Astrocyte of the cerebellum (primary cell): ENCODE measurements around the gene MC1R.
"Not testable (repeated sequence)": the region's sequence is repeated elsewhere in the genome, so short reads cannot be mapped to it uniquely, and the experiment has no call there.

Source experiments
- DNase-seq: peaks from one replicate; pipeline ENCODE4 v3.0.0-alpha.2; 2011; ENCODE audit warnings: low read depth
- H3K4me3 ChIP-seq: 2 replicates; pipeline ENCODE4 v1.5.1; 2011; ENCODE audit warnings: mild to moderate bottlenecking, low read depth, low read length, moderate library complexity
- in situ Hi-C: cut with HindIII; loops from 2 replicates; pipeline ENCODE4 v1.10.0; 2017; ENCODE audit warnings: low sequenced_read_pairs
- TF ChIP-seq, protein P1 (sequence below): IDR thresholded peaks from 2 replicates; pipeline ENCODE4 v1.5.1; 2012; ENCODE audit warnings: low read length, low read depth, moderate library complexity, mild to moderate bottlenecking; ENCODE audit errors: missing control alignments

Gene MC1R

GRCh38 chr16:89918453-89919347 lies at the start of gene MC1R:
Gene MC1R, plus strand, starts transcription at chr16:89918862. Its CDS starts 397 bp downstream, at chr16:89919259.
- TF ChIP-seq, protein P1, sequence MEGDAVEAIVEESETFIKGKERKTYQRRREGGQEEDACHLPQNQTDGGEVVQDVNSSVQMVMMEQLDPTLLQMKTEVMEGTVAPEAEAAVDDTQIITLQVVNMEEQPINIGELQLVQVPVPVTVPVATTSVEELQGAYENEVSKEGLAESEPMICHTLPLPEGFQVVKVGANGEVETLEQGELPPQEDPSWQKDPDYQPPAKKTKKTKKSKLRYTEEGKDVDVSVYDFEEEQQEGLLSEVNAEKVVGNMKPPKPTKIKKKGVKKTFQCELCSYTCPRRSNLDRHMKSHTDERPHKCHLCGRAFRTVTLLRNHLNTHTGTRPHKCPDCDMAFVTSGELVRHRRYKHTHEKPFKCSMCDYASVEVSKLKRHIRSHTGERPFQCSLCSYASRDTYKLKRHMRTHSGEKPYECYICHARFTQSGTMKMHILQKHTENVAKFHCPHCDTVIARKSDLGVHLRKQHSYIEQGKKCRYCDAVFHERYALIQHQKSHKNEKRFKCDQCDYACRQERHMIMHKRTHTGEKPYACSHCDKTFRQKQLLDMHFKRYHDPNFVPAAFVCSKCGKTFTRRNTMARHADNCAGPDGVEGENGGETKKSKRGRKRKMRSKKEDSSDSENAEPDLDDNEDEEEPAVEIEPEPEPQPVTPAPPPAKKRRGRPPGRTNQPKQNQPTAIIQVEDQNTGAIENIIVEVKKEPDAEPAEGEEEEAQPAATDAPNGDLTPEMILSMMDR = peak; percentile 55
- in situ Hi-C loops = no loop called here
- H3K4me3 ChIP-seq = peak within 1 kb of the TSS; percentile 32
- no peak for DNase-seq

GRCh38 chr16:89869911-89870310 lies 48.8 kb upstream of the MC1R start:
- no peak overlapping the region for H3K4me3 ChIP-seq
- in situ Hi-C loops = no loop called here
- TF ChIP-seq, protein P1 = no peak
- DNase-seq = no peak

- in situ Hi-C loops = no loop called here
- TF ChIP-seq, protein P1 = no peak
- DNase-seq = no peak
- no peak overlapping the region for H3K4me3 ChIP-seq
Measured at GRCh38 chr16:89870440-89870839, 48.2 kb upstream of the MC1R start.

- no peak for DNase-seq
- TF ChIP-seq, protein P1 = no peak
- in situ Hi-C loops = no loop called here
- no peak overlapping the region for H3K4me3 ChIP-seq
Measured at GRCh38 chr16:89871895-89872294, 46.8 kb upstream of the MC1R start.

DNA sequence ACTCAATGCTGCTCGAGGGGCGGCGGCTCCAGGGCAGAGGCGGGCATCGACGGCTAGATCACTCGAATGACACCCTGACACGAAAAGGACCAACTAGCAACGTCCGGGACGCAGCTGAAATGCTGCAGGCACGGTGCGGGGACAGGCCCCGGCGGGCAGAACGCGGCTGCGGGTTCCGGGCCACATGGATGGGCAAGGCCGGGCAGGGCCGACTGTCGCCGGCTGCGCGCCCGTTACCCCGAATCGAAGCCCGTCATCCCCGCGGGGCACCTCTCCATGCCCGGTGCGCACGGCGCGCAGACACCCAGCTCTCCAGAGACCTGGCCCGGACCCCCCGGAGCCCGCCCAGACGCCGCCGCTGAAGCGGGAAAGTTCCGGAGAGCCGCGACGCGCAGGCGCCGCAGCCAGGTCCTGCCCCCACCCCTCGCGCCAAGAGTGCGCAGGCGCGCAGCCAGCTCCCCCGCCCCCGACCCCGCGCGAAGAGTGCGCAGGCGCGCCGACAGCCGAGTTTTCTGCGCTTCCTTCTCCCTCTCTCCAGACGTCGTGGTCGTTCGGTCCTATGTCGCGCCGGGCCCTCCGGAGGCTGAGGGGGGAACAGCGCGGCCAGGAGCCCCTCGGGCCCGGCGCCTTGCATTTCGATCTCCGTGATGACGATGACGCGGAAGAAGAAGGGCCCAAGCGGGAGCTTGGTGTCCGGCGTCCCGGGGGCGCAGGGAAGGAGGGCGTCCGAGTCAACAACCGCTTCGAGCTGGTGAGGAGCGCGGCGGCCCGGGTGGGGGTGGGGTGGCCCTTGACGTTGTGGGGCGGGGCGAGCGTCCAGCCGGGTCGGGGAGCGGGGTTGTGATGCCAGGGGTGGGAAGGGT lies 45.3 kb upstream of the MC1R start, which contains the start of gene TCF25:
TSS of gene TCF25 (plus strand) at position 484 of the 863 bp plus-strand sequence. CDS start at position 560, 76 bp downstream.
- peak; percentile 60 for DNase-seq
- in situ Hi-C loops = no loop called here
- peak within 1 kb of the TSS; percentile 91 for H3K4me3 ChIP-seq
- TF ChIP-seq, protein P1 = no peak

DNA sequence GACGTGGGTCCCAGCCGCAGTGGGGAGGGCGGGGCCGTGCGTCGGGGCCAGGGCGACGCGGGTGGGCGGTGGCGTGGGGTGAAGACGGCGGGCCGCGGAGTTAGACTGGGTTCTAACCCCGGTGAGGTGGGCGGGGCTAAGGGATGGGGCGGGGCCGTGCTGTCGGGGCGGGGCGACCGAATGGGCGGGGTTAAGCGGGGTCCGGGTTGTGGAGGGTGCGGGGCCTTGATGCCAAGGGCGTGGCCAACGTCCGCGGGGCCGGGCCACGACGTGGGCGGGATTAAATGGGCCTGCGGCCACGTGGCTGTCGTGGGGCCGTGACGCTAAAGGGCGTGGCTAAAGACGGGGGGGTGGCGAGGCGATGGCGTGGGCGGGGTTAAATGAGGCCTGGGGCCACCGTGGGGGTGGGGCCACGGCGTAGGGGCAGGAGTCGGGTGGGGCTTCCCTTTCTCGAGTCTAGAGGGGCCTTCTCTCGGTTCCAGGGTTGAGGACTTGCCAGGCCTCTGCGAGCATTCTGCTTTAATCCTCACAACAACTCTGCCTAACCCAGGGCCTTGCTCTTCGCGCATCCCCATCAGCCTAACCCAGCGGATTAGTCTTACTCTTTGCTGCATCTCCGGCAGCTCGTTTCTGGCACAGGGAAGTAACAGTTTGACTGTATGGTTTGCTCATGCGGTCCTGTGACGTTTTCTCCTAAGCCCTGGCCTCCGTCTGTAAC lies 44.5 kb upstream of the MC1R start:
- peak; percentile 83 for DNase-seq
- peak overlapping the region; percentile 91 for H3K4me3 ChIP-seq
- in situ Hi-C loops = no loop called here
- TF ChIP-seq, protein P1 = no peak

DNA sequence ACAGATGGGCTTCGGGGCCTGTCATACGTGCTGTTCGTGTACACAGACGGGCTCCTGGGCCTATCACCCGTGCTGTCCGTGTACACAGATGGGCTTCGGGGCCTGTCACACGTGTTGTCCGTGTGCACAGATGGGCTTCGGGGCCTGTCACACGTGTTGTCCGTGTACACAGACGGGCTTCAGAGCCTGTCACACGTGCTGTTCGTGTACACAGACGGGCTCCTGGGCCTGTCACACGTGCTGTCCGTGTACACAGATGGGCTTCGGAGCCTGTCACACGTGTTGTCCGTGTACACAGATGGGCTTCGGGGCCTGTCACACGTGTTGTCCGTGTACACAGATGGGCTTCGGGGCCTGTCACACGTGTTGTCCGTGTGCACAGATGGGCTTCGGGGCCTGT lies 39.5 kb upstream of the MC1R start:
- H3K4me3 ChIP-seq, in situ Hi-C loops, DNase-seq: not testable (repeated sequence)
